ENCODE measurements around the gene CHP1. TPM values are rescaled to one million over a fixed set of nuclear protein-coding genes. Genes with fewer than 3 reads are reported as not detected.
"Not testable (repeated sequence)": the region's sequence is repeated elsewhere in the genome, so short reads cannot be mapped to it uniquely, and the experiment has no call there.

Gene CHP1
- total RNA-seq, 1 donor from 2014 or later: 58.6 TPM

GRCh38 chr15:41284427-41285177 is 53.5 kb downstream of the CHP1 start:
- intact Hi-C loops (cut with micrococcal nuclease): loop anchor here (2.0 kb wide), 1 partner anchor 168 kb away; the partner anchor contains the start of gene INO80
- Mint-ChIP-seq H3K4me1 (ENCODE audit: low read depth) (peaks cover 37% of the 10 kb centered on the region), H3K27me3 (ENCODE audit: low read depth) (no peaks in the 10 kb centered on the region), H3K36me3 (ENCODE audit: low read depth) (peaks cover 65% of the 10 kb centered on the region), H3K9me3 (peaks cover 7% of the 10 kb centered on the region), H3K27ac (peak overlapping the region; percentile 98), H3K4me3 (ENCODE audit: low read depth) (peak overlapping the region; percentile 99)
- DNase-seq (ENCODE audit: low spot score): no peak

- peaks cover 59% of the 10 kb centered on the region for H3K36me3 Mint-ChIP-seq (ENCODE audit: low read depth)
- H3K4me1 Mint-ChIP-seq (ENCODE audit: low read depth): peaks cover 37% of the 10 kb centered on the region
- no peaks in the 10 kb centered on the region for H3K27me3 Mint-ChIP-seq (ENCODE audit: low read depth)
- intact Hi-C loops (cut with micrococcal nuclease): loop anchor here (2.0 kb wide), 1 partner anchor 168 kb away; the partner anchor contains the start of gene INO80
- DNase-seq (ENCODE audit: low spot score): no peak
- peaks cover 7% of the 10 kb centered on the region for H3K9me3 Mint-ChIP-seq
- H3K27ac Mint-ChIP-seq: peak overlapping the region; percentile 98
- H3K4me3 Mint-ChIP-seq (ENCODE audit: low read depth): peak overlapping the region; percentile 99
Observed at GRCh38 chr15:41285285-41285684, 54.2 kb downstream of the CHP1 start.

- peaks cover 7% of the 10 kb centered on the region for H3K9me3 Mint-ChIP-seq
- peaks cover 68% of the 10 kb centered on the region for H3K36me3 Mint-ChIP-seq (ENCODE audit: low read depth)
- H3K27ac Mint-ChIP-seq: peak overlapping the region; percentile 71
- intact Hi-C loops (cut with micrococcal nuclease): no loop called here
- no peak for DNase-seq (ENCODE audit: low spot score)
- H3K4me1 Mint-ChIP-seq (ENCODE audit: low read depth): peaks cover 41% of the 10 kb centered on the region
- H3K4me3 Mint-ChIP-seq (ENCODE audit: low read depth): peak overlapping the region; percentile 62
- no peaks in the 10 kb centered on the region for H3K27me3 Mint-ChIP-seq (ENCODE audit: low read depth)
Observed at GRCh38 chr15:41286665-41287333, 55.7 kb downstream of the CHP1 start.

- H3K27me3 Mint-ChIP-seq (ENCODE audit: low read depth): no peaks in the 10 kb centered on the region
- peaks cover 72% of the 10 kb centered on the region for H3K36me3 Mint-ChIP-seq (ENCODE audit: low read depth)
- intact Hi-C loops (cut with micrococcal nuclease): no loop called here
- H3K4me1 Mint-ChIP-seq (ENCODE audit: low read depth): peaks cover 34% of the 10 kb centered on the region
- H3K4me3 Mint-ChIP-seq (ENCODE audit: low read depth): no peak overlapping the region
- no peak for DNase-seq (ENCODE audit: low spot score)
- peaks cover 7% of the 10 kb centered on the region for H3K9me3 Mint-ChIP-seq
- H3K27ac Mint-ChIP-seq: peak overlapping the region; percentile 45
Observed at GRCh38 chr15:41288464-41288863, 57.4 kb downstream of the CHP1 start.

- intact Hi-C loops (cut with micrococcal nuclease): no loop called here
- H3K4me3 Mint-ChIP-seq (ENCODE audit: low read depth): no peak overlapping the region
- H3K27ac Mint-ChIP-seq: no peak overlapping the region
- H3K4me1 Mint-ChIP-seq (ENCODE audit: low read depth): peaks cover 35% of the 10 kb centered on the region
- H3K36me3 Mint-ChIP-seq (ENCODE audit: low read depth): peaks cover 73% of the 10 kb centered on the region
- peaks cover 7% of the 10 kb centered on the region for H3K9me3 Mint-ChIP-seq
- H3K27me3 Mint-ChIP-seq (ENCODE audit: low read depth): no peaks in the 10 kb centered on the region
- no peak for DNase-seq (ENCODE audit: low spot score)
Observed at GRCh38 chr15:41289953-41290352, 58.9 kb downstream of the CHP1 start.

GRCh38 chr15:41291065-41291631 is 60.1 kb downstream of the CHP1 start:
- Mint-ChIP-seq H3K27me3 (ENCODE audit: low read depth) (no peaks in the 10 kb centered on the region), H3K4me3 (ENCODE audit: low read depth) (no peak overlapping the region), H3K36me3 (ENCODE audit: low read depth) (peaks cover 68% of the 10 kb centered on the region), H3K27ac (no peak overlapping the region), H3K4me1 (ENCODE audit: low read depth) (peaks cover 32% of the 10 kb centered on the region), H3K9me3 (no peaks in the 10 kb centered on the region)
- intact Hi-C loops (cut with micrococcal nuclease): no loop called here
- no peak for DNase-seq (ENCODE audit: low spot score)

GRCh38 chr15:41292521-41292920 is 61.5 kb downstream of the CHP1 start:
- Mint-ChIP-seq H3K9me3 (no peaks in the 10 kb centered on the region), H3K4me1 (ENCODE audit: low read depth) (peaks cover 23% of the 10 kb centered on the region), H3K36me3 (ENCODE audit: low read depth) (peaks cover 58% of the 10 kb centered on the region), H3K27ac (peak overlapping the region; percentile 42), H3K27me3 (ENCODE audit: low read depth) (no peaks in the 10 kb centered on the region), H3K4me3 (ENCODE audit: low read depth) (no peak overlapping the region)
- DNase-seq (ENCODE audit: low spot score): no peak
- intact Hi-C loops (cut with micrococcal nuclease): no loop called here

- DNase-seq (ENCODE audit: low spot score); H3K9me3 Mint-ChIP-seq; H3K4me3 Mint-ChIP-seq (ENCODE audit: low read depth); H3K27me3 Mint-ChIP-seq (ENCODE audit: low read depth); intact Hi-C loops (cut with micrococcal nuclease): not testable (repeated sequence)
- H3K4me1 Mint-ChIP-seq (ENCODE audit: low read depth): peaks cover 19% of the 10 kb centered on the region
- H3K27ac Mint-ChIP-seq: peak overlapping the region; percentile 49
- peaks cover 57% of the 10 kb centered on the region for H3K36me3 Mint-ChIP-seq (ENCODE audit: low read depth)
Observed at GRCh38 chr15:41301139-41301538, 70.1 kb downstream of the CHP1 start.

- no peak for DNase-seq (ENCODE audit: low spot score)
- intact Hi-C loops (cut with micrococcal nuclease): no loop called here
- H3K4me3 Mint-ChIP-seq (ENCODE audit: low read depth): no peak overlapping the region
- peaks cover 57% of the 10 kb centered on the region for H3K36me3 Mint-ChIP-seq (ENCODE audit: low read depth)
- H3K9me3 Mint-ChIP-seq: no peaks in the 10 kb centered on the region
- H3K4me1 Mint-ChIP-seq (ENCODE audit: low read depth): peaks cover 19% of the 10 kb centered on the region
- peak overlapping the region; percentile 49 for H3K27ac Mint-ChIP-seq
- H3K27me3 Mint-ChIP-seq (ENCODE audit: low read depth): no peaks in the 10 kb centered on the region
Observed at GRCh38 chr15:41301587-41301986, 70.5 kb downstream of the CHP1 start.

- intact Hi-C loops (cut with micrococcal nuclease): no loop called here
Observed at GRCh38 chr15:41304149-41304770, 73.2 kb downstream of the CHP1 start.

GRCh38 chr15:41307679-41308078 is 76.6 kb downstream of the CHP1 start:
- no peaks in the 10 kb centered on the region for H3K9me3 Mint-ChIP-seq
- H3K27ac Mint-ChIP-seq: no peak overlapping the region
- no peak overlapping the region for H3K4me3 Mint-ChIP-seq (ENCODE audit: low read depth)
- H3K27me3 Mint-ChIP-seq (ENCODE audit: low read depth): no peaks in the 10 kb centered on the region
- intact Hi-C loops (cut with micrococcal nuclease): no loop called here
- no peak for DNase-seq (ENCODE audit: low spot score)
- peaks cover 26% of the 10 kb centered on the region for H3K36me3 Mint-ChIP-seq (ENCODE audit: low read depth)
- peaks cover 6% of the 10 kb centered on the region for H3K4me1 Mint-ChIP-seq (ENCODE audit: low read depth)

More at GRCh38 chr15:41304149-41304770, 73.2 kb downstream of the CHP1 start:
- H3K27me3 Mint-ChIP-seq (ENCODE audit: low read depth): no peaks in the 10 kb centered on the region
- H3K9me3 Mint-ChIP-seq: no peaks in the 10 kb centered on the region
- H3K4me1 Mint-ChIP-seq (ENCODE audit: low read depth): peaks cover 18% of the 10 kb centered on the region
- peaks cover 45% of the 10 kb centered on the region for H3K36me3 Mint-ChIP-seq (ENCODE audit: low read depth)
- no peak for DNase-seq (ENCODE audit: low spot score)
- no peak overlapping the region for H3K27ac Mint-ChIP-seq
- H3K4me3 Mint-ChIP-seq (ENCODE audit: low read depth): no peak overlapping the region

GRCh38 chr15:41309226-41309905 is 78.3 kb downstream of the CHP1 start:
- H3K36me3 Mint-ChIP-seq (ENCODE audit: low read depth): peaks cover 32% of the 10 kb centered on the region
- DNase-seq (ENCODE audit: low spot score): no peak
- no peaks in the 10 kb centered on the region for H3K27me3 Mint-ChIP-seq (ENCODE audit: low read depth)
- intact Hi-C loops (cut with micrococcal nuclease): no loop called here
- no peak overlapping the region for H3K27ac Mint-ChIP-seq
- H3K9me3 Mint-ChIP-seq: no peaks in the 10 kb centered on the region
- peaks cover 3% of the 10 kb centered on the region for H3K4me1 Mint-ChIP-seq (ENCODE audit: low read depth)
- H3K4me3 Mint-ChIP-seq (ENCODE audit: low read depth): no peak overlapping the region
